Measurements from ENCODE around the gene TMEM255A.

The TMEM255A gene

DNA sequence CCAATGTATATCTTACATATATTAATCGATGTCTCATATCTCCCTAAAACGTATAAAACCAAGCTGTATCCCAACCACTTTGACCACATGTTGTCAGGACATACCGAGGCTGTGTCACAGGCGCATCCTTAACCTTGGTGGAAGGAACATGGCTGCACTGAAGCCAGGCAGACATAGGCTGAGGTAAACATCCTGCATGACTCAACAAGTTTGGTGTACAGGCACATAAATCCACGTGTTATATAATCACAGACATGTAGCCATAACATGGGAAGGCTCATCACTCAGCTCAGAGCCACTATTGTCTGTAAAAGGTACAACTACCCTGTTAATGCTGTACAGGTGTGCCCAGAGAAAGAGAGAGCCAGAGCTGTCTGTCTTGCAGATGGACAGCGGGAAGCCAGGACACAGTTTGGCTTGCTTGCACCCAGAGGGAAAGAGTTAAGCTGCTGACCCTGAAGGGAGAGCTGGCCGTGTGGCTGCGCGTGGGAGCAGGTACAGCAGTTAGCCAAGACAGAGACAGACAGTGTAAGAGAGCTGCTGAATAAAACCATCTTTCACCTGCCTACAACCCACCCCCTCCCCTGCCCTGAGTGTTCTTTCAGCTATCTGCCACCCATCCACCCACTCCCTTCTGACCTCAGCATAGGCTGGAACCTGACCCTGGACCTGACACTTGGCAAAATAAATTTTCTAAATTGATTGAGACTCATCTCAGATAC lies 82.9 kb downstream of the TMEM255A start:
- H3K4me3 ChIP-seq (ENCODE audit: low read length), result no peak overlapping the region
- no peak for DNase-seq (ENCODE audit: low read depth, low spot score)

GRCh38 chrX:120224388-120224787 lies 86.9 kb downstream of the TMEM255A start:
- DNase-seq (ENCODE audit: low read depth, low spot score), result no peak
- no peak overlapping the region for H3K4me3 ChIP-seq (ENCODE audit: low read length)

DNA sequence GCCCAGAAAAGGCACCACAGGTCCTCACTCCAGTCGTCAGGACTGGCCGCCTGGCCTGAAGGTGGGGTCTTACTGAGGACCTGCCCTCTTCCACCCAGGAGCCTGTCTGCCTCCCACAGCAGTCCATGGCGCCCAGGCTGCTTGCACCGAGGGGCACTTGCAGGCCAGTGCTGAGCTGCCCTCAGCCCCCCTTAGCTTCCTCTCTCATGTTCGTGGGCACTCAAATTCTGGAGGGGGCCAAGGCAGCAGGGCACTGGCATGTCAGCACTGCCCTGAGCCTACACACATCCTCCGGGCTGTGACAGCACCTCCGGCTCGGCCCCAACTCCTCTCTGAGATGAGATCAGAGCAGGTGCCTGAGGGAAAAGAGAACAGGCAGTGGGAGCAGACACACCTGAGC lies 87.9 kb downstream of the TMEM255A start:
- no peak overlapping the region for H3K4me3 ChIP-seq (ENCODE audit: low read length)
- DNase-seq (ENCODE audit: low read depth, low spot score), result no peak

DNA sequence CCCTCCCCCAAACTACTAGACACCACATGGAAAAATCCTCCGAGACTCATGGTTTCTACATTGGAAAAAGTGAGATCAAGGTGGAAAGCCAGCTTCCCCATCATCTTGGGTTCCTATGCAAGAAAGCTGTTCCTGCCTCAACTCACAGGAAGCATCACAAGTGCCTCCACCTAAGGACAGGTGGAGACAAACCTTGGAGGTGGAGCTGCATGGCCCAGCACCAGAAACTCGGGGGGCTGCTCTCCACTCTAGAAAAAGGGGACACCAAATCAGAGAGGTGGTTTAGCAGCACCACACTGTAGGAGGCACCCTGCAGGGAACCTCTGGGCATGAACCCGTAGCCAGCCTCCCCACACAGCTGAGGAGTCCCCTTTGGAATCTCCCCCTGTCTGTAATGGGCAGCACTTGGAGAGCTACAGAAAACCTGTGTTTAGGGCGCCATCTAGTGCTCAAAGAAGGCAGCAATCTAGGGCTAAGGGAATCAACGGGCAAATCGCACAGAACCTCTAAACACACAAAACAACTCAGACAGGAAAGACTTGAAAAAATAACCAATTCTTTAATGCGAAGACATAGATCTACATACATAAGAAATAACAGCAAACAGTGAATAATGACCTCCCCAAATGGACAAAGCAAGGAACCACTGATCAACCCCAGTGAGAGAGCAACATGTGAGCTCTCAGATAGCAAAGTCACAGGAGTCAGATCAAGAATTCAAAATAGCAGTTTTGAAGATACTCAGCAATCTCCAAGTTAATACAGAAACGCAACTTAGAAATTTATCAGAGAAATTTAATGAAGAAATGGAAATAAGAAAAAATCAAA lies 97.6 kb downstream of the TMEM255A start:
- DNase-seq (ENCODE audit: low read depth, low spot score), result peak; percentile 55
- H3K4me3 ChIP-seq (ENCODE audit: low read length), result no peak overlapping the region
